GM21723 (cell line): Measurements from ENCODE around the gene RERE.
"Not testable (repeated sequence)": the region's sequence is repeated elsewhere in the genome, so short reads cannot be mapped to it uniquely, and the experiment has no call there.

Experiments
- ATAC-seq: cut with Tn5 transposase; IDR thresholded peaks from one replicate; pipeline ENCODE4 v1.9.1; 2021; ENCODE audit warnings: mild to moderate bottlenecking, moderate library complexity; ENCODE audit not compliant: unreplicated experiment

The RERE gene

GRCh38 chr1:8753736-8754135 lies 63.7 kb downstream of the RERE start:
- no peak for ATAC-seq

- no peak for ATAC-seq
Observed at GRCh38 chr1:8752921-8753713, 64.3 kb downstream of the RERE start.

- no peak for ATAC-seq
Observed at GRCh38 chr1:8752411-8752810, 65.0 kb downstream of the RERE start.

- no peak for ATAC-seq
Observed at GRCh38 chr1:8751984-8752383, 65.5 kb downstream of the RERE start.

- no peak for ATAC-seq
Observed at GRCh38 chr1:8747879-8748825, 69.3 kb downstream of the RERE start.

GRCh38 chr1:8746554-8746953 lies 70.9 kb downstream of the RERE start:
- ATAC-seq: no peak

GRCh38 chr1:8745749-8746390 lies 71.6 kb downstream of the RERE start:
- ATAC-seq: no peak

GRCh38 chr1:8745346-8745745 lies 72.1 kb downstream of the RERE start:
- no peak for ATAC-seq

- no peak for ATAC-seq
Observed at GRCh38 chr1:8742022-8742924, 75.2 kb downstream of the RERE start.

- ATAC-seq: no peak
Observed at GRCh38 chr1:8740034-8740449, 77.4 kb downstream of the RERE start.

- no peak for ATAC-seq
Observed at GRCh38 chr1:8739377-8739776, 78.1 kb downstream of the RERE start.

GRCh38 chr1:8736927-8737326 lies 80.5 kb downstream of the RERE start:
- ATAC-seq: no peak

- no peak for ATAC-seq
Observed at GRCh38 chr1:8733484-8733883, 84.0 kb downstream of the RERE start.

GRCh38 chr1:8731162-8731561 lies 86.3 kb downstream of the RERE start:
- ATAC-seq: no peak

GRCh38 chr1:8728464-8728863 lies 89.0 kb downstream of the RERE start:
- ATAC-seq: no peak

- no peak for ATAC-seq
Observed at GRCh38 chr1:8727809-8728213, 89.6 kb downstream of the RERE start.

- not testable (repeated sequence) for ATAC-seq
Observed at GRCh38 chr1:8727316-8727715, 90.1 kb downstream of the RERE start.

- not testable (repeated sequence) for ATAC-seq
Observed at GRCh38 chr1:8726801-8727186, 90.6 kb downstream of the RERE start.

GRCh38 chr1:8723010-8723409 lies 94.4 kb downstream of the RERE start:
- ATAC-seq: no peak

- no peak for ATAC-seq
Observed at GRCh38 chr1:8722366-8722765, 95.1 kb downstream of the RERE start.
